Cardiac muscle cell (in vitro differentiated cells and primary cell): ENCODE data around the gene UGGT2. TPM values are rescaled to one million over a fixed set of nuclear protein-coding genes. Genes with fewer than 3 reads are reported as not detected.

Source experiments
- DNase-seq, 2 donors: peaks; one replicate each; pipeline versions ENCODE4 v3.0.0 to v3.0.0-alpha.2; 2010 to 2017; ENCODE audit warnings: low read depth in 1 of 2, low spot score in 1 of 2
- H3K27ac ChIP-seq: fragments of 200-600 bp; sonication (generic); 2 replicates; pipeline ENCODE4 v1.5.1; 2016
- H3K27me3 ChIP-seq: fragments of 200-600 bp; sonication (generic); 2 replicates; pipeline ENCODE4 v1.6.0; 2016; ENCODE audit warnings: control low read depth
- H3K36me3 ChIP-seq: fragments of 200-600 bp; sonication (generic); 2 replicates; pipeline ENCODE4 v1.5.1; 2016; ENCODE audit warnings: control low read depth
- H3K4me1 ChIP-seq: fragments of 200-600 bp; sonication (generic); 2 replicates; pipeline ENCODE4 v1.8.1; 2017; ENCODE audit warnings: low read depth, mild to moderate bottlenecking, mixed run types
- H3K4me3 ChIP-seq: fragments of 200-600 bp; sonication (generic); 2 replicates; pipeline ENCODE4 v1.5.1; 2016; ENCODE audit warnings: mild to moderate bottlenecking
- H3K9me3 ChIP-seq: fragments of 200-600 bp; sonication (generic); 2 replicates; pipeline ENCODE4 v1.5.1; 2017; ENCODE audit warnings: low read depth, mild to moderate bottlenecking, control low read depth
- polyA plus RNA-seq: library from polyadenylated mRNA; unstranded; fragments of >200 nt; fragmentation: Nextera tagmentation; extraction: Ambion mirVana; gene quantifications from 2 replicates; pipeline ENCODE4 v1.2.1, GENCODE V29; 2016
- total RNA-seq: library from RNA; depleted of rRNA; stranded (reverse); fragments of >200 nt; gene quantifications from 2 replicates; pipeline ENCODE4 v1.2.3, GENCODE V29; 2016
- TF ChIP-seq, protein P1 (sequence below): IDR thresholded peaks from 2 replicates; pipeline ENCODE4 v1.5.1; 2012; ENCODE audit warnings: low read depth, mild to moderate bottlenecking, low read length

The UGGT2 gene
- total and polyA plus RNA-seq, 2 experiments from 2014 or later, result 23.3 to 43.6 TPM

GRCh38 chr13:96082640-96083039, 29.4 kb upstream of the UGGT2 start:
- TF ChIP-seq, protein P1, sequence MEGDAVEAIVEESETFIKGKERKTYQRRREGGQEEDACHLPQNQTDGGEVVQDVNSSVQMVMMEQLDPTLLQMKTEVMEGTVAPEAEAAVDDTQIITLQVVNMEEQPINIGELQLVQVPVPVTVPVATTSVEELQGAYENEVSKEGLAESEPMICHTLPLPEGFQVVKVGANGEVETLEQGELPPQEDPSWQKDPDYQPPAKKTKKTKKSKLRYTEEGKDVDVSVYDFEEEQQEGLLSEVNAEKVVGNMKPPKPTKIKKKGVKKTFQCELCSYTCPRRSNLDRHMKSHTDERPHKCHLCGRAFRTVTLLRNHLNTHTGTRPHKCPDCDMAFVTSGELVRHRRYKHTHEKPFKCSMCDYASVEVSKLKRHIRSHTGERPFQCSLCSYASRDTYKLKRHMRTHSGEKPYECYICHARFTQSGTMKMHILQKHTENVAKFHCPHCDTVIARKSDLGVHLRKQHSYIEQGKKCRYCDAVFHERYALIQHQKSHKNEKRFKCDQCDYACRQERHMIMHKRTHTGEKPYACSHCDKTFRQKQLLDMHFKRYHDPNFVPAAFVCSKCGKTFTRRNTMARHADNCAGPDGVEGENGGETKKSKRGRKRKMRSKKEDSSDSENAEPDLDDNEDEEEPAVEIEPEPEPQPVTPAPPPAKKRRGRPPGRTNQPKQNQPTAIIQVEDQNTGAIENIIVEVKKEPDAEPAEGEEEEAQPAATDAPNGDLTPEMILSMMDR, result no peak
- Histone ChIP-seq H3K27ac (no peak overlapping the region), H3K27me3 (peaks cover 13% of the 10 kb centered on the region), H3K4me1 (no peaks in the 10 kb centered on the region), H3K36me3 (no peaks in the 10 kb centered on the region), H3K9me3 (no peaks in the 10 kb centered on the region), H3K4me3 (no peak overlapping the region)
- DNase-seq, result no peak

DNA sequence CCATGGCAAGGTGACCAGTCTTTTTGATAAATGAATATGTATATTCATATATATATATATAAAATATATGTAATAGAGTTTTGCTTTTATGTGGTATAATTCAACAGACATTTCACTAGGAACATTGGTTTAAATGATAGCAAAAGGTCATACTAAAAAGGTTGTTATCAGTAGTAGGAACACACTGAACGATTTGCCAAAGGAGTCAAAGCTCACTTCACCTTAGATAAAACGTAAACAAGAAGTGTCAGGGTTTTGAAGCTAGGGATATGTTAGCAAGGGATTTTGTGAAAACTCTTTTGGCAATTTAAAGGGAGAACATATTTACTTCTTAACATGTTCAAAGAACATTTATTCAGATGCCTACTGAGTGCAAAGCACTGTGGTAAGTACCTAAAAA, 28.7 kb upstream of the UGGT2 start:
- Histone ChIP-seq H3K4me1 (no peaks in the 10 kb centered on the region), H3K27me3 (peaks cover 5% of the 10 kb centered on the region), H3K9me3 (no peaks in the 10 kb centered on the region), H3K27ac (no peak overlapping the region), H3K4me3 (no peak overlapping the region), H3K36me3 (no peaks in the 10 kb centered on the region)
- no peak for DNase-seq
- TF ChIP-seq, protein P1, result no peak

- TF ChIP-seq, protein P1, result no peak
- Histone ChIP-seq H3K27ac (no peak overlapping the region), H3K4me3 (no peak overlapping the region), H3K9me3 (no peaks in the 10 kb centered on the region), H3K36me3 (no peaks in the 10 kb centered on the region), H3K27me3 (no peaks in the 10 kb centered on the region), H3K4me1 (no peaks in the 10 kb centered on the region)
- DNase-seq, result no peak
Observed at GRCh38 chr13:96080676-96081075, 27.5 kb upstream of the UGGT2 start.

GRCh38 chr13:96075953-96076543, 22.8 kb upstream of the UGGT2 start:
- no peak overlapping the region for H3K27ac ChIP-seq
- no peaks in the 10 kb centered on the region for H3K36me3 ChIP-seq
- TF ChIP-seq, protein P1, result peak; percentile 73
- H3K27me3 ChIP-seq, result no peaks in the 10 kb centered on the region
- DNase-seq, result peak; percentile 22 to 48
- no peak overlapping the region for H3K4me3 ChIP-seq
- no peaks in the 10 kb centered on the region for H3K4me1 ChIP-seq
- no peaks in the 10 kb centered on the region for H3K9me3 ChIP-seq

DNA sequence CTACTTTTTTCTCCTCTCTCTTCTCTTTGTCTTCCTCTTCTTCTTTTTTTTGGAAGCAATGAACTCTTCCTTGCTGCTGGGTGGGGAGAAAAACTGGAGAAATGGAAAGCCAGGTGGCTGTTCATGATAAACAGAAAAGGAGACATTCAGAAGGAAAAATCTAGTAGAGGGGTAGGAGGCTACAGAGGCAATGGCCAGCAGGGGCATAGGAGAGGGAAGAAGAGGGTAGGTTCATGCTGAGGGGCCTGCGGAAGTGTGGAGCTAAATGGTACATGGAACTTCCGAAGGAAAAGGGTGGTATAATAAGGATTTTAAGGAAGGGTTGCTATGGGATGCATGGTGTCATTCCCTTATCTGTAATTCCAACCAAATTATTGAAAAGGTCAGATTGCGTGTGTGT, 19.2 kb upstream of the UGGT2 start:
- Histone ChIP-seq H3K4me3 (no peak overlapping the region), H3K9me3 (no peaks in the 10 kb centered on the region), H3K27ac (no peak overlapping the region), H3K36me3 (no peaks in the 10 kb centered on the region), H3K4me1 (no peaks in the 10 kb centered on the region), H3K27me3 (no peaks in the 10 kb centered on the region)
- TF ChIP-seq, protein P1, result no peak
- no peak for DNase-seq
